ENCODE data around the gene EXOC3L2. TPM values are rescaled to one million over a fixed set of nuclear protein-coding genes. Genes with fewer than 3 reads are reported as not detected.

Gene EXOC3L2
- total RNA-seq, 3 donors from 2014 or later = not detected

DNA sequence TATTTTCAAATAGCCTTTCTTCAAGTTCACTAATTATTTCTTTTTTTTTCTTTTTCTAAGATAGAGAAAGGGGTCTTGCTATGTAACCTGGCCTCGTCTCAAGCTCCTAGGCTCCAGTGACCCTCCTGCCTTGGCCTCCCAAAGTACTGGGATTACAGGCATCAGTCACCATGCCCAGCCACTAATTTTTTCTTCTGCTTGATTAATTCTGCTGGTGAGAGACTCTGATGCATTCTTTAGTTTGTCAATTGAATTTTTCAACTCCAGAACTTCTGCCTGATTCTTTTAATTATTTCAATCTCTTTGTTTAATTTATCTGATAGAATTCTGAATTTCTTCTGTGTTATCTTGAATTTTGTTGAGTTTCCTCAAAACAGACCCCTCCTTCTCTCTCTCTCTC, 55.2 kb downstream of the EXOC3L2 start:
- DNase-seq = no peak
- ATAC-seq = no peak
- no peaks in the 10 kb centered on the region for H3K9me3 Mint-ChIP-seq
- peaks cover 1% of the 10 kb centered on the region for H3K36me3 Mint-ChIP-seq (ENCODE audit: insufficient read depth)
- no peaks in the 10 kb centered on the region for H3K27me3 Mint-ChIP-seq (ENCODE audit: low read depth)
- no peak overlapping the region for H3K4me3 Mint-ChIP-seq
- H3K4me1 Mint-ChIP-seq (ENCODE audit: low read depth) = peaks cover 3% of the 10 kb centered on the region

DNA sequence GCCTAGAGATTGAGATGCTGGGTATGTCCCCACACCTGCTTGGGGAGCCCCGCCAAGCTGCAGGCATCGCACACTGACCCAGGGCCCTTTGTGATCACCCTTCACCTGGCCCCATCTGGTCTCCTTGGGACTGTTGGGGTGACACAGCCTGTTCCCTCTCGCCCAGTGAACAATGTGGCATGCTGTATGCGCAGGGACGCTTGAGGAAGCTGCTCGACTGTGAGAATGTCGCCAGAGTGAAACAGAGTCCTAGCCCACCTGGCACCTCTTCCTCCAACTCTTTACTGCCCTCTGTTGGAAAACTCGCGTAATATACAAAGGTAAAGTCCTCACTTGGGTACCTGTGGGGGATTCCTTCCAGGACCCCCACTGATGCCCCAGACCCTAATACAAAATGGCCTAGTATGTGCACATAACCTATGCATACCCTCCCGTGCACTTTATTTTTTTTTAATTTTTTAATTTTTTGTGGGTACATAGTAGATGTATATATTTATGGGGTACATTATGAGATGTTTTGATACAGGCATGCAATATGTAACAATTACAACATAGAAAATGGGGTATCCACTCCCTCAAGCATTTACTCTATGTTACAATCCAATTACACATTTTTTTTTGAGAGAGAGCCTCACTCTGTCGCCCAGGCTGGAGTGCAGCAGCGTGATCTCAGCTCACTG, 57.6 kb downstream of the EXOC3L2 start:
- Mint-ChIP-seq H3K27me3 (ENCODE audit: low read depth) (no peaks in the 10 kb centered on the region), H3K4me1 (ENCODE audit: low read depth) (peaks cover 8% of the 10 kb centered on the region), H3K36me3 (ENCODE audit: insufficient read depth) (peaks cover 3% of the 10 kb centered on the region), H3K4me3 (no peak overlapping the region), H3K9me3 (no peaks in the 10 kb centered on the region)
- DNase-seq (no peak), ATAC-seq (peak; percentile 69 to 82)

DNA sequence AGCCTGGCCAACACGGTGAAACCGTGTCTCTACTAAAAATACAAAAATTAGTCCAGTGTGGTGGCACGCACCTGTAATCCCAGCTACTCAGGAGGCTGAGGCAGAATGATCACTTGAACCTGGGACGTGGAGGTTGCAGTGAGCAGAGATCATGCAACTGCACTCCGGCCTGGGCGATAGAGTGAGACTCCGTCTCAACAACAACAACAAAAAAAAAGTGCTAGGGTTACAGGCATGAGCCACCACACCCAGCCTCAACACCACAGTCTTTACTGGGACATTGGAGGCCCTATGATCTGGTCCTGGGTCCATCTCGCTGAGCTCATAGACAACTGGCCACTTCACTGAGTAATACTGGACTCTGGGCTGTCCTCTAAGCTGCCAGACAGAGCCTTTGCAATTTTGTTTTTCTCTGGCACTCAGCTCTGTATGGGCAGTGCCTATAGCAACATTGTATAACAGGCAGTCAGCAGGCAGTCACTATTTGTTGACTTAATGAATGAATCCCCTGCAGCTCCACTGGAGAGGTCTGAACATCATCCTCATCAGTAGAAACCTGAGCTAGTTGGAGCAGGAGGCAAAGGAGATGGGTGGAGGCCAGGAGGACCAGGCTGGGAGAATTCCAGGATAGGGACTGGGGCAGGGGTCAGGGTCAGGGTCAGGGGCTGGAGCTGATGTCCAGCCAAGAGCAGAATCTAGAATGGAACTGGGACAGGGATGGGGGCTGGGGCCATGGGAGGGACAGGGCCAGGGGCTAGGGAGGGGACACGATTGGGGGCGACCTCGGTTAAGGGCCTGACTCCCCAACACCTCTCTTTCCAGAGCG, 58.5 kb downstream of the EXOC3L2 start:
- Mint-ChIP-seq H3K27me3 (ENCODE audit: low read depth) (no peaks in the 10 kb centered on the region), H3K4me1 (ENCODE audit: low read depth) (peaks cover 10% of the 10 kb centered on the region), H3K36me3 (ENCODE audit: insufficient read depth) (peaks cover 3% of the 10 kb centered on the region), H3K9me3 (no peaks in the 10 kb centered on the region), H3K4me3 (no peak overlapping the region)
- DNase-seq (no peak), ATAC-seq (no peak)

DNA sequence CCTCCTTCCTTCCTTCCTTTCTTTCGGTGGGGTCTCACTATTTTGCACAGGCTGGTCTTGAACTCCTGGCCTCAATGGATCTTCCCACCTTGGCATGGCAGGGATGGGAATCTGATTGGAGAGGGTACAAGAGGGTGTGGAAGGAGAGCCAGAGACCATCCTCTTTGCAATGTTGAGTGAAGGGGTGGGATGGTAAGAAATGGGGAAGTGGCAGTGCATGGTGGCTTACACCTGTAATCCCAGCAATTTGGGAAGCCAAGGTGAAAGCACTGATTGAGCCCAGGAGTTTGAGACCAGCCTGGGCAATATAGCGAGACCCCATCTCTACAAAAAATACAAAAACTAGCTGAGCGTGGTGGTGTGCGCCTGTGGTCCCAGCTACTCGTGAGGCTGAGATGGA, 61.1 kb downstream of the EXOC3L2 start:
- no peak for DNase-seq
- H3K27me3 Mint-ChIP-seq (ENCODE audit: low read depth) = no peaks in the 10 kb centered on the region
- H3K9me3 Mint-ChIP-seq = no peaks in the 10 kb centered on the region
- no peak for ATAC-seq
- no peak overlapping the region for H3K4me3 Mint-ChIP-seq
- H3K36me3 Mint-ChIP-seq (ENCODE audit: insufficient read depth) = peaks cover 6% of the 10 kb centered on the region
- peaks cover 29% of the 10 kb centered on the region for H3K4me1 Mint-ChIP-seq (ENCODE audit: low read depth)

DNA sequence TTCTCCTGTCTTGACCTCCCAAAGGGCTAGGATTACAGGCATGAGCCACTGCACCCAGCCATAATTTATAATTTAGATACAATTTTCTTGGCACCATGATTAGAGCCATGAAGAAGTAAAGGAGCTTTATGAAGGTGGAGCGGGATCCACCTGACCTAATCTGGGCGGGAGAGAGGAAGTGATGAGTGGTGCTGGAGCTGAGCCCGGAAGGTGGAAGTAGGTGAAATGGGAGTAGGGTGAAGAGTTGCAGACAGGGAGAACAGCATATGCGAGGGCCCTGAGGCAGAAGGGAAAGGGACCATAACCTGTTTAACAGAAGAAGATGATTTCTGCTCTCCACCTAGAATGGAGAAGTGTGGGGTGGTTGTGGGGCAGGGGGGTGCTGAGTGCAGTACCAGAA, 62.4 kb downstream of the EXOC3L2 start:
- Mint-ChIP-seq H3K9me3 (no peaks in the 10 kb centered on the region), H3K36me3 (ENCODE audit: insufficient read depth) (peaks cover 6% of the 10 kb centered on the region), H3K4me1 (ENCODE audit: low read depth) (peaks cover 31% of the 10 kb centered on the region), H3K27me3 (ENCODE audit: low read depth) (no peaks in the 10 kb centered on the region), H3K4me3 (no peak overlapping the region)
- DNase-seq (no peak), ATAC-seq (no peak)

DNA sequence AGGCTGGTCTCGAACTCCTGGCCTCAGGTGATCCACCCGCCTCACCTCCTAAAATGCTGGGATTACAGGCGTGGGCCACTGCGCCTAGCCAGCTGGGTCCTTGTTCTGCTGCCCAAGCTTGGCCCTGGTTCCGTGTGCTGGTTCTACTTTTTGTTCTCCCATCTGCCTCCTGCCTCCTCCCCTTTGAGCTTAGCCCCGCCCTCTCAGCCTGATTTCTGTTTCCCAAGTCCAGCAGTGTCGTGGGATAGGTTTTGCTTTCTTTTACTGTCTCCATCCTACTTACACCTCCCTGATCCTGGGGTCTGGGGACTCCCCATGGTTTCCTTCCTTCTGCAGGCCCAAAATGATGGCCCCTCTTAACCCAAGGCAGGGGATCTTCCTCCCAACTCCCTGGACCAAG, 64.3 kb downstream of the EXOC3L2 start:
- Mint-ChIP-seq H3K9me3 (no peaks in the 10 kb centered on the region), H3K4me1 (ENCODE audit: low read depth) (peaks cover 33% of the 10 kb centered on the region), H3K4me3 (peak overlapping the region; percentile 80), H3K27me3 (ENCODE audit: low read depth) (no peaks in the 10 kb centered on the region), H3K36me3 (ENCODE audit: insufficient read depth) (peaks cover 6% of the 10 kb centered on the region)
- no peak for DNase-seq
- ATAC-seq = no peak

DNA sequence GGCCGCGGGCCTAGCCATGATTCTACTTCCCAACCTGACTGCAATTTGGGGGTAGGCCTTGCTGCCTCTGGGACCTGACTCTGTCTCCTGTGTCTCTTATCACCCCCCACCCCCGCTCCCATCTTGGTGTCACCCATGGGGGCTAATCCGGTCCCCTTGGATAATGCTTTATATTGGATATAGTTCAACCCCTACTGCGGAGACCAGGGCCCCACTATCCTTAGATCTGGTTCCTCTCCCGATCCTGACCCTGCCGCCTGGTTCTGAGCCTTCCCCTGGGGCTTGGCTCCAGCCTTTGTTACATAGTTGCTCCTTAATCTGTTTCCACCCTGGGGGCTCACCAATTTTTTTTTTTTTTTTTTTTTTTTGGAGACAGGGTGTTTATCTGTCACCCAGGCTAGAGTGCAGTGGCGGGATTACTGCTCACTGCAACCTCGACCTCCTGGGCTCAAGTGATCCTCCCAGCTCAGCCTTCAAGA, 65.3 kb downstream of the EXOC3L2 start:
- Mint-ChIP-seq H3K36me3 (ENCODE audit: insufficient read depth) (peaks cover 6% of the 10 kb centered on the region), H3K4me1 (ENCODE audit: low read depth) (peaks cover 38% of the 10 kb centered on the region), H3K4me3 (peak overlapping the region; percentile 80), H3K27me3 (ENCODE audit: low read depth) (no peaks in the 10 kb centered on the region), H3K9me3 (no peaks in the 10 kb centered on the region)
- DNase-seq (no peak), ATAC-seq (no peak)

DNA sequence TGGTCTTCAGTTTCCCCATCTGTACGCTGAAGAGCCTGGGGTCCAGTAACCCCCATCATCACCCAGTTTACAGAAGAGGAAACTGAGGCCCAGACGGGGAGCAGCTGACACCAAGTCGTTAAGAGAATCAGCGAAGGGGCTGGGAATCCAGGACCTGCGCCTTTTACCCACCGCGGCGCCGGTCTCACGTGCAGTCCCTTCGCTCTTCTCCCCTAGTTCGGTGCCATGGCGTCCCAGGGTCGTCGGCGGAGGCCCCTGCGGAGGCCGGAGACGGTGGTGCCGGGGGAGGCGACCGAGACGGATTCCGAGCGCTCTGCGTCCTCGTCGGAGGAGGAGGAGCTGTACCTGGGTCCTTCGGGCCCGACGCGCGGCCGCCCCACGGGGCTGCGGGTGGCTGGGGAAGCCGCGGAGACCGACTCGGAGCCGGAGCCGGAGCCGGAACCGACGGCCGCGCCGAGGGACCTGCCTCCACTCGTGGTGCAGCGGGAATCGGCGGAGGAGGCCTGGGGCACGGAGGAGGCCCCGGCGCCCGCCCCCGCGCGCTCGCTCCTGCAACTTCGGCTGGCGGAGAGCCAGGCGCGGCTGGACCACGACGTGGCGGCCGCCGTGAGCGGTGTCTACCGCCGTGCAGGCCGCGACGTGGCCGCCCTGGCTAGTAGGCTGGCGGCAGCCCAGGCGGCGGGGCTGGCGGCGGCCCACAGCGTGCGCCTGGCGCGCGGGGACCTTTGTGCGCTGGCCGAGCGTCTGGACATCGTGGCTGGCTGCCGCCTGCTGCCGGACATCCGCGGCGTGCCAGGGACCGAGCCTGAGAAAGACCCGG, 65.9 kb downstream of the EXOC3L2 start:
- Mint-ChIP-seq H3K9me3 (no peaks in the 10 kb centered on the region), H3K4me3 (peak overlapping the region; percentile 85), H3K27me3 (ENCODE audit: low read depth) (no peaks in the 10 kb centered on the region), H3K36me3 (ENCODE audit: insufficient read depth) (peaks cover 6% of the 10 kb centered on the region), H3K4me1 (ENCODE audit: low read depth) (peaks cover 37% of the 10 kb centered on the region)
- no peak for DNase-seq
- ATAC-seq = peak; percentile 5 to 8

DNA sequence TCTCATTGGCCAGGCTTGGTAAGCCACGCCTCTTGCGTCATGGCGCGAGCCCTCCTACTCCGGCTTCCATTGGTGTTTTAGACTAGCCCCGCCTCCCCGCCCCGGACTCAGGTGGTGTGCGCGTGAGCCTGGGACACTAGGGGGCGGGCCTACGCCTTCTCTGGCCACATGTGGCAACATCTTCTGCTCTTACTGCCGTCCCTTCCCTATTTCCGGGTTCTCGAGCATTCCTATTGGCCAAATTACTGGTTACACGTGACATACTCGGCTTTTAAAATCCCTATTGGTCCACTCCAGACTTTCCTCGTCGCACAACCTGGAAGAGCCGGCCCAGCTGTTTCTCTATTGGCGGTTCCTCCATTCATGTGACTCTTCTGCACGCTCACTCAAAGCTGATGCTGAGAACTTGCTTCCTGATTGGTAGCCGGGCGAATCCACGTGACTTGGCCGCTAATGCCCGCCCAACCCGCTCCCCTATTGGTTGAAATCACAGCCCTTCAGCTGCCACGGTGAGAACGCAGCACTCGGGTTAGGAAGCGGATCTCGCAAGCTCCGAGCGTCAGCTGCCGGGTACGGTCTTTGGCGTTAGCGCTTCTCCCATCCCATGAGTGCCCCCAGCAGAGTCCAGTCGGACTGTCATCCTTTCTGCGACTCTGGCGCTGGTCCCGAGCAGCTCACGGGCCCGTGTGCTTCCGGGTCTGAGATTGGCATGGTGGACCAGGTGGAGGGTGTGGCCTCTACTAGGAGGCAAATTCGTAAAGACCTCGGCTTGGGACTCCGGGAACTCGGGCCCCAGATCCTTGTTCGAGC, 66.7 kb downstream of the EXOC3L2 start, which contains the start of gene BLOC1S3:
Gene BLOC1S3 (plus strand): TSS at position 523 of the 810 bp plus-strand sequence. CDS start 513 bp downstream, outside the sequence.
- H3K4me1 Mint-ChIP-seq (ENCODE audit: low read depth) = peaks cover 44% of the 10 kb centered on the region
- DNase-seq (peak; percentile 100), ATAC-seq (peak; percentile 87 to 89)
- H3K36me3 Mint-ChIP-seq (ENCODE audit: insufficient read depth) = peaks cover 6% of the 10 kb centered on the region
- peak within 1 kb of the TSS; percentile 85 for H3K4me3 Mint-ChIP-seq
- H3K9me3 Mint-ChIP-seq = no peaks in the 10 kb centered on the region
- no peaks in the 10 kb centered on the region for H3K27me3 Mint-ChIP-seq (ENCODE audit: low read depth)

DNA sequence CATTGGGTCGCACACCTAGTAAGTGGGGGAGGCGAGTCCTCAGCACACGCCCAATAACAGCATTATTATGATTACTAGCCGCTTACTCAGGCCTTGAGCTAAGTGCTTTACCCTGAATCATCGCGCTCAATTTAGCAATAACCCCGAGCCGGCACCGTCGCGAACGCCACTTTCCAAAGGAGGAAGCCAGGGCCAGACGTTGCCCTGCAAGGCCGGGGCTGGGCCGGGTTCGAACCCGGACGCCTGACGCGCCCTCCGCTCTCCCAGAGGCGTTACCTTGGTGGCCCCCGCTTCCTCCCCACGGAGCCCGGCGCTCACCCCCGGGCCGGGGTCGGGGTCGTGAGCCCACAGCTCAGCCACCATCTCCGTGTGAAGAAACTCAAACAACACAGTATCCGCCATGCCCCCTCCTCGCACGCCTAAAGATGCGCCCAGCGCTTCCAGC, 67.4 kb downstream of the EXOC3L2 start, which contains the start of gene TRAPPC6A:
Gene TRAPPC6A (minus strand): TSS at position 421 of the 445 bp plus-strand sequence. CDS start 19 bp downstream, at position 402.
- ATAC-seq (peak; percentile 2), DNase-seq (no peak)
- peak within 1 kb of the TSS; percentile 85 for H3K4me3 Mint-ChIP-seq
- H3K36me3 Mint-ChIP-seq (ENCODE audit: insufficient read depth) = peaks cover 6% of the 10 kb centered on the region
- H3K4me1 Mint-ChIP-seq (ENCODE audit: low read depth) = peaks cover 47% of the 10 kb centered on the region
- H3K27me3 Mint-ChIP-seq (ENCODE audit: low read depth) = no peaks in the 10 kb centered on the region
- no peaks in the 10 kb centered on the region for H3K9me3 Mint-ChIP-seq

DNA sequence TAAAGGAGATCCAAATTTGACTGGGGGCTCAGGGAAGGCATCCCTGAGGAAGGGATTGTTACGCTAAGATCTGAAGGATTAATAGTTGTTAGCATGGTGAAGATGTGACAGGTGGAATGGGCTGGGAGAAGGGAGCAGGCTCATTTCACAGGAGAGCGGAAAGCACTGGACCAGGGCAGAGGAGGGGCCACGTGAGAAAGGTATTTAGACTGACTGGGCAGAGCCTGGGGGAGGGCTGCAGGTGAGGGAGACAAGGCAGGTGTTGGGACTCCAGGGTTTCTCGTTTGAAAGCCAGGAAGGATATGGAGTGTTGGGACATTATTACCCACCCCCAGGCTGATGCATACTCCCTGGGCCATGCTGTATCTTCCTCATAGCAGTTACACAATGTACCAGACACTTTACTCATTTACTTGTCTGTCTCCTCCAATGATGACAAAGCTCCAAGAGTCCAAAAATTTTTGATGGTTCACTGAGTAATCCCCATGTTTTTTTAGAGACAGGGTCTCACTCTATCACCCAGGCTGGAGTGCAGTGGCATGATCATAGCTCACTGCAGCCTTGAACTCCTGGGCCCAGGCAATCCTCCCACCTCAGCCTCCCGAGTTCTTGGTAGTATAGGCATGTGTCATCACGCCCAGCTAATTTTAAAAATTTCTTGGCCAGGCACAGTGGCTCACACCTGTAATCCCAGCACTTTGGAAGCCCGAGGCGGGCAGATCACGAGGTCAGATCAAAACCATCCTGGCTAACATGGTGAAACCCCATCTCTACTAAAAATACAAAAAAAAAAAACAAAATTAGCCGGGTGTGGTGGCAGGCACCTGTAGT, 69.5 kb downstream of the EXOC3L2 start:
- peaks cover 51% of the 10 kb centered on the region for H3K4me1 Mint-ChIP-seq (ENCODE audit: low read depth)
- ATAC-seq (no peak), DNase-seq (no peak)
- H3K4me3 Mint-ChIP-seq = peak overlapping the region; percentile 13
- no peaks in the 10 kb centered on the region for H3K9me3 Mint-ChIP-seq
- H3K36me3 Mint-ChIP-seq (ENCODE audit: insufficient read depth) = no peaks in the 10 kb centered on the region
- no peaks in the 10 kb centered on the region for H3K27me3 Mint-ChIP-seq (ENCODE audit: low read depth)

DNA sequence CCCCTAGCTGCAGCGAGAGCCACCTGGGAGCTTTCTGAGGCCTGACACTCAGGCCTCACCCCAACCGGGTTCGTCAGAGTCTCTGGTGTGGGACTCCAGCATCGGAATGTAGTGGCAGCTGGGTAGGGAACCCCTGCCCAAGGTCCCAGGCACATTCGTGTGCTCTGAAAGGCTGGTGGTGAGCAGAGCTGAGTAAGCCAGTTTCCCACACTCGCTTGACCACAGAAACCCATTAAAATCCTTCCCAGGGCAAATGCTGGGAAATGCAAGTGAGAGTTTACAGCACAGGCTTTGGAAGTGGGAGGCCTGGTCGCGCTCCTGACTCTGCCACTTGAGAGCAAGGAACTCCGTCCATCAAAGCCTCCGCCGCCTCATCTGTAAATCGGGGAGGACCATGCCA, 71.4 kb downstream of the EXOC3L2 start:
- Mint-ChIP-seq H3K36me3 (ENCODE audit: insufficient read depth) (no peaks in the 10 kb centered on the region), H3K27me3 (ENCODE audit: low read depth) (no peaks in the 10 kb centered on the region), H3K4me3 (no peak overlapping the region), H3K4me1 (ENCODE audit: low read depth) (peaks cover 52% of the 10 kb centered on the region), H3K9me3 (no peaks in the 10 kb centered on the region)
- DNase-seq (no peak), ATAC-seq (no peak)

Data from activated T-cell treated with anti-CD3 and anti-CD28 coated beads, Interleukin-2, amount 50 U/mL, for 4 hours (primary cell).